NOMO-1 treated with dmso at 0.1 percent for 144 hours (cell line): Measurements from ENCODE around the gene ASF1A.
A peak's percentile ranks its signal among the peaks of the same experiment; 100 is the strongest.

ENCODE experiments used
- DNase-seq: peaks from one replicate; lab custom pipeline; 2025; ENCODE audit not compliant: unreplicated experiment; lab: John Stamatoyannopoulos, UW

Gene ASF1A

DNA sequence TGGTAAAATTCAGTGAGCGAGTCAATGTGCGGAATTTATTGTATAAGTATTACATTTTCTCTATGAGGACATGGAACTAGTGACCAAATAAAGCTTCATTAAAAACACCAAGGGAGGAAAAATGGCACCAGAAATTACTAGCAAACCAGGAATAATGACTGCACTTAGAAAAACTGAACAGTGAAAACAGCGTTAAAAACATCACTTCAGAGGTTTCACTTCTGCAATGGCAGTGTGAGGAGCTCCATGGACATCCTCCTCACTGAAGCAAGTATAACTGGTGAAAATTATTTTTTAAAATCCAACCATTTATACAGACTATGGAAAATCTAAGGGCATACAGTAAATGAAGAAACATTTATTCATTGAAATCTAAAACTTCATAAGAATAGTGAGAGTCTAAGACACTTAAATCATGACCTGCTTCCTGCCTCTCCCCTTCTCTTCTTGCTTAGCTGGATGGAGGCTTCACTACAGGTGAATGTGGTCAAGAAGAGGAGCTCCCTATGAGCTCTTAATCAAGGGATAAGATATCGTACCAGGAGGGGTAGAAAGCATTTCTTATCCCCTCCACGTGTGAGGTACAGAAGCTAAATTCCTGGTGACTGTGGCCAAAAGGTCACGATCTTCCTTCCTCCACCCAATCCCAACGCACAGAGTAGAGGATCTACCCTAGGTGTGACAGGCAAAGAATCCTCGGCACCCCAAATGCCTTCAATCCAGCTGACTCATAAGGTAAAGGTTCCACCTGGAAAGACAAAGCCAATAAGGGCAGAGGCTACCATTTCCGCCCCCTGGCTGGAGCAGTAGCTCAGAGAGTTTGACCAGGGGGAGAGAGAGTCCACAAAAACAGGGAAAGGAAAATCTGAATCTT is 12.3 kb upstream of the ASF1A start:
- DNase-seq: no peak

DNA sequence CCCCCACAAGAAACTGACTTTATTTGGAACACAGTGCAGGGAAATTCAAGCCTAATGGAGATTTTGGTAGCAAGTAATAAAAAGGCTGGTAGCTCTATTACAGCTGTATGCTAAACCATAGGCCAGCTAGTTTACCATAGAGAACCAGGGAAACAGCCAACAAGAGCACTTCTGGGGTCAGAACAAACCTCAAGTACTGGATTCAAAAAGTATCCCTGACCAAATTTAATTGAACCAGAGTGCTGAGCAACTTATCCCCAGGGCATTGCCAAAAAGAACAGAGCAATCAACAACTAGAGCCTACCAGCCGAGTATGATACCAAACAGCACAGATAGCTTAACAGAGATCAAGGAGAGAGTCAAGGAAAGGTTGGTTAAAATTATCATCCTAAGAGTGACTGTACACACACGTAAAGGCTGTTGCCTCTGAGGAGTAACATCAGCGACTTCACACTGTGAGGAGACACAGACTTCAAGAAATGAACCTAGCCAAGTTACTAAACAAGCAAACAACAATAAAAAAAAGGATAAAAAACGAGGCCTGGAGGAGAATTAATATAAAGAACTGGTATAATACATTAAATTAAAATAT is 11.5 kb upstream of the ASF1A start:
- DNase-seq: no peak

GRCh38 chr6:118886641-118887040 is 7.3 kb upstream of the ASF1A start:
- DNase-seq: no peak

GRCh38 chr6:118889163-118889562 is 4.8 kb upstream of the ASF1A start:
- no peak for DNase-seq

- DNase-seq: peak; percentile 42
These were observed 2.8 kb upstream of the ASF1A start for GRCh38 chr6:118890997-118891790.

DNA sequence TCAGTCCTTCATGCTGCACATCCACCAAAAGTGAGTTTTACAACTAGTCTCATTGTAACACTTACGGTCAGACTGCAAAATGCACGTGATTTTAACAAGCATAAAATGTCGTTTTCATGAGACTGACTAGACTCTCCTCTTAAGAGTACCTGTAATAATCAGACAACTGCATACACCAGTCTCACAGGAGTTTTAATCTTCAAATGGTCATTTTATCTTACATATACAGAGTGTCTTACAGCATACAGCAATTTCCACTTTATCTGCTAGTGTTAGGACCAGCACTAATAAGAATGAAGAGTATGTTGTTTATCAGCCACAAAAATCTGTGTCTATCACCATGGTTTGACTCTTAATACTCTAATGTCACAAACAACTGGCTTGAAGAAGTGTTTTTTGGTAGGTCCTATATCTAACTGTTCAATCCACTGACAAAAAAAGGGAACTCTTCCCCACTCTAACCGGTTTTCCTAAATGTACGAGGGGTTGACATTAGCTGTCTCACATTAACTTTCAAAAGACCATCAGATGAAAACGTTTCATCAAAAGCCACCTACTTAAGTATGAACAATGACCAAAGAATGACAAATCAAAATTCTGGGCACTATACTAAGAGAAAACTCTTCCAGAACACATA is 1.5 kb upstream of the ASF1A start:
- DNase-seq: no peak

GRCh38 chr6:118893064-118893806 is 717 bp upstream of the ASF1A start:
- no peak for DNase-seq

- DNase-seq: peak; percentile 11
These were observed 691 bp downstream of the ASF1A start for GRCh38 chr6:118894425-118895260.

- no peak for DNase-seq
These were observed 1.3 kb downstream of the ASF1A start for GRCh38 chr6:118895261-118895560.

GRCh38 chr6:118895859-118896258 is 1.9 kb downstream of the ASF1A start:
- no peak for DNase-seq

DNA sequence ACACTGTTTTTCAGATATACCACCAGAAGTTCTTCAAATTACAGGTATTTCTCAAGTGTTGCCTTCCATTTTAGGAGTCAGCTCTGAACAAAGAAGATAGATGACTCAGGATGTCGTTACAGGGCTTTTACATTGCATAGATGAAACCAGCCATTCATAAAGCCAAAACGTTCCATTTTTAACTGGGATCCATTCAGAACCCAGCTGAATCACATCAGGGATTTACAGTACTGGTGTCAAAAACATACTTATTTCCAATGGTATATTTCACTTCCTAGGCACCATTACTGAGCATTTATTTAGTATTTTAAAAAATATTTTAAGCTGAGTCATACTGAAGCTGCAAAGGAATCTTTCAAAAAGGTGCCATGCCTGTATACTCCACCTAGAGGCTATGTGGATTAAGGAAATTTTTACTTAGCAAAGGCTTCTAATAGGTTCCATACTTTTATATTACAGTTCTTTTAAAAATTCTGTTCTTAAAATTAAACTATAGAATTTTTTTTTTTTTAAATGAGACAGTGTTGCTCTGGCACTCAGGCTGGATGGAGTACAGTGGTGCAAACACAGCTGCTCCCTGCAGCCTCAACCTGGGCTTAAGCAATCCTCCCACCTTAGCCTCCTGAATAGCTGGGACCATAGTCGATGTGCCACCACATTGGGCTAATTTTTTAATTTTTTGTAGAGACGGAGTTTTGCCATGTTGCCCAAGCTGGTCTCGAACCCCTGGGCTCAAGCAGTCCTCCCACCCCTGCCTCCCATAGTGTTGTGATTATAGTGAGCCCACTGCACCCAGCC is 2.6 kb downstream of the ASF1A start:
- DNase-seq: peak; percentile 18

DNA sequence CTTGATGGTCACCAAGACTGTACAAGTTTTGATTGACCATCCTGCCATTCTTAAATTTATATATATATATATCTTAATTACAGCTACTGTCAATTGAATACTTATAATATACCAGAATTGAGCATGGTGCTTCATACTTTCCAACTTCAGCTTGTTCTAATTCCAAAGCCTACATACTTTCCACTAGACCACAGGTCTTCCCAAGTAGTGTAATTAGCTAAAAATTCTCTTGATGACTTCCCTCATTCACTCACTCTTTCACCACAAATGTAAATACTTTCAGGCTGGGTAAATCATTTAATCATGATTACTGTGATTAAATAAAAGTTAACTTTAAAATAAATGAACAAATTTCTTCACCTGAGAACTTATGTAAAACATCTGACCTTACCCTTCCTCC is 3.4 kb downstream of the ASF1A start:
- no peak for DNase-seq

DNA sequence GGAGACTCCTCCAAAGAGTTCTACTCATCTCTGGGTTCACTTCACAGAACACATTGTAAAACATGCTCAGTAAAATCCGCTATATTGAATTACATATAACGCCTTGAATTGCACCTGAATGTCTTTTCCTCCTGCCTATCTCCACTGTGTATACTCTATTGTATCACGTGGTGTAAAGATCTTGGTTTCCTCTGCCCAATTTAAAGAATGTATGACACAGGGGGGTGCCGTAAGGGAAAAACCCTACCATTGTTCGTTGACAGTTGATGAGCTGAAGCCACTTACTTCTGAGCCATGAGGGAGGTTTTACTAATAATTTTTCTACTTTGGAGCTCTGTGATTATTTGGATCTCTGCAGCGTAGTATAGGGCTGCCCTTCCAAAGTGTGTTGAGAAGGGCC is 6.0 kb downstream of the ASF1A start:
- no peak for DNase-seq

DNA sequence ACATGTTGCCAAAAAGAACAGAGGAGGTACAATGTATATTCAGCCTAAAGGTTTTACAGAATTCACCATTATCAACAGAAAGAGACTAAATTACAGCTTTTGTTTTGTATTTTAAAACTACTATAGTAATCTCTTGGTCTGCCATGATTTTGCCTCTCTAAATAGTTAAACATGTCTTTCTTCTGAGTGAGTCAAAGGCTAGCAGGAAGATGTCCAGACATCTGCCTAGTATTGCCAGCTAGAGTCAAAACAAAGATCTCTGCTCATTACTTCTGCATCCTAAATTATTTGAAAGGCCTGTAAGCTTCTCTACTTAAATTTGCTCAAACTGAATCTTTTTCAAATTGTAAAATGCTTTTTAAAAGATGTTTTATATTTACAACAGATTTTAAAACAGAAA is 8.8 kb downstream of the ASF1A start:
- DNase-seq: no peak

DNA sequence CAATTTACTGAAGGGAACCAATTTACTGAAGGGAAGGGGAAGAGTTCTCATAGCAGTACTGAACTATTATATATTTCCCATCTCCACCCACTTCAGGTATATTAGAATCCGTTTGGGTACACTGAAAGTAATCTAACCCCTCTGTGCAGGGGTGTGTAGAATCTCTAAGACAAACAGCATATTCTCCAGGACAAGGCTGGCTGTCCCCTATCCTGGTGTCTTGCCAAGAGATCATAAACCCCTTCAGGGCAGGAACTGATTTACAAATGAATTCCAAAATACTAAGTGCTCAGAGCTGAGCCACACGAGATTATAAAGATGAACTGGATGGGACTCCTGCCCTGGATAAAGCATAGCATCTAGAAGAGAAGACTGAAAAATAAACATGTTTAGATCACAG is 9.2 kb downstream of the ASF1A start:
- DNase-seq: no peak

GRCh38 chr6:118903691-118904090 is 9.7 kb downstream of the ASF1A start:
- no peak for DNase-seq

DNA sequence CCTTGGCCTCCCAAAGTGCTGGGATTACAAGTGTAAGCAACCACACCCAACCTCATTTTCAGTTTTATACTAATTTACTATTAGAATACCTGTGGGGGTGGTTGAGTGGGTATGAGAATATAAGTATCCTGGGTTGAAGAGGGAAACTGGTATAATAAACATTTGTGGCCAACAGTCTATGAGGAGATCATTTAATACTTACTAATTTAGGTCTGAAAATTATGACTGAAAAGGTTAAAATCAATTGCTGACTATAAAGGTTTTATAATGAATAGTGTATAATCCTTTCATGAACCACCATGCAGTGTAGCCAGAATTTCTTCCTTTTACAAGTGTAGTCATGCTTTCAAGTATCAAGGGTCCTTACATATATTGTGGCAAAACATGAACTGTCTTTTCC is 11.1 kb downstream of the ASF1A start:
- DNase-seq: no peak

DNA sequence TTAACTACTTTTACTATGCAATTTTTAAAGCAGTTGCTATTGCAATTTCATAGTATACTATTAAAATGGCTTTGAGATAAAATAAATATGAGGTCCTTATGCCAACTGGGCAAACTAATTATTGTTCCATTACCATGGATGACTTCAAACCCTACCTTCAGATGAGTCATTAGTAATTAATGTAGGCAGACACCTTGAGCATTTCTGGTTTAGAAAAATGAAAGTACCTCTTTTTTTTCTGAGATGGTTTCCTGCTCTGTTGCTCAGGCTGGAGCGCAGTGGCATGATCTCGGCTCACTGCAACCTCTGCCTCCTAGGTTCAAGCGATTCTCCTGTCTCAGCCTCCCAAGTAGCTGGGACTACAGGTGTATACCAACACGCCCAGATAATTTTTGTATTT is 11.9 kb downstream of the ASF1A start:
- no peak for DNase-seq

GRCh38 chr6:118908441-118908840 is 14.5 kb downstream of the ASF1A start:
- no peak for DNase-seq
